Measurements from ENCODE around the gene NIP7.

GRCh38 chr16:69307856-69308255 lies 31.7 kb upstream of the NIP7 start:
- TF ChIP-seq CREB1 (IDR thresholded peaks at IDR 0.05) (no peak), CREB1 (CRISPR knock-in tag; IDR thresholded peaks at IDR 0.05) (no peak), MAX (CRISPR knock-in tag; IDR thresholded peaks at IDR 0.05) (no peak), IFI16 (CRISPR knock-in tag; IDR thresholded peaks at IDR 0.05) (no peak), TGIF2 (CRISPR knock-in tag; IDR thresholded peaks at IDR 0.05) (no peak), CTCF (IDR thresholded peaks at IDR 0.05 in 2 of 3, conservative IDR thresholded peaks at IDR 0.05 in 1 of 3; ENCODE audit: insufficient read depth in 2 of 3, low read depth in 1 of 3, low read length in 3 of 3) (no peak), CREB5 (CRISPR knock-in tag; IDR thresholded peaks at IDR 0.05) (no peak), HDAC6 (IDR thresholded peaks at IDR 0.05; ENCODE audit: low read depth, low read length) (no peak), ATF3 (IDR thresholded peaks at IDR 0.05) (no peak), ATF3 (CRISPR knock-in tag; conservative IDR thresholded peaks at IDR 0.05) (no peak), ZZZ3 (IDR thresholded peaks at IDR 0.05) (no peak), POLR2A (conservative IDR thresholded peaks at IDR 0.05) (no peak), U2AF2 (optimal IDR thresholded peaks at IDR 0.05; ENCODE audit: low read depth, low read length) (no peak)

Measured in K562 (cell line).